Stimulated activated CD4-positive, alpha-beta T cell treated with anti-CD3 and anti-CD28 coated beads, Interleukin-12 subunit alpha, Interleukin-12 subunit beta, amount 100 ng/mL, for 4 hours (primary cell): ENCODE measurements around the gene UBXN7.
A peak's percentile ranks its signal among the peaks of the same experiment; 100 is the strongest.
"Not testable (repeated sequence)": the region's sequence is repeated elsewhere in the genome, so short reads cannot be mapped to it uniquely, and the experiment has no call there.

ENCODE experiments used
- DNase-seq: peaks from one replicate; pipeline ENCODE4 v3.0.0-alpha.2; 2020

Gene UBXN7, protein sequence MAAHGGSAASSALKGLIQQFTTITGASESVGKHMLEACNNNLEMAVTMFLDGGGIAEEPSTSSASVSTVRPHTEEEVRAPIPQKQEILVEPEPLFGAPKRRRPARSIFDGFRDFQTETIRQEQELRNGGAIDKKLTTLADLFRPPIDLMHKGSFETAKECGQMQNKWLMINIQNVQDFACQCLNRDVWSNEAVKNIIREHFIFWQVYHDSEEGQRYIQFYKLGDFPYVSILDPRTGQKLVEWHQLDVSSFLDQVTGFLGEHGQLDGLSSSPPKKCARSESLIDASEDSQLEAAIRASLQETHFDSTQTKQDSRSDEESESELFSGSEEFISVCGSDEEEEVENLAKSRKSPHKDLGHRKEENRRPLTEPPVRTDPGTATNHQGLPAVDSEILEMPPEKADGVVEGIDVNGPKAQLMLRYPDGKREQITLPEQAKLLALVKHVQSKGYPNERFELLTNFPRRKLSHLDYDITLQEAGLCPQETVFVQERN

GRCh38 chr3:196432137-196432879 lies at the start of gene UBXN7:
UBXN7 (minus strand) TSS chr3:196432427; CDS start chr3:196432399, 28 bp downstream.
- DNase-seq: peak; percentile 97

GRCh38 chr3:196477678-196478077 lies 45.5 kb upstream of the UBXN7 start:
- DNase-seq: no peak

- DNase-seq: no peak
Observed at GRCh38 chr3:196472286-196472685, 40.1 kb upstream of the UBXN7 start.

DNA sequence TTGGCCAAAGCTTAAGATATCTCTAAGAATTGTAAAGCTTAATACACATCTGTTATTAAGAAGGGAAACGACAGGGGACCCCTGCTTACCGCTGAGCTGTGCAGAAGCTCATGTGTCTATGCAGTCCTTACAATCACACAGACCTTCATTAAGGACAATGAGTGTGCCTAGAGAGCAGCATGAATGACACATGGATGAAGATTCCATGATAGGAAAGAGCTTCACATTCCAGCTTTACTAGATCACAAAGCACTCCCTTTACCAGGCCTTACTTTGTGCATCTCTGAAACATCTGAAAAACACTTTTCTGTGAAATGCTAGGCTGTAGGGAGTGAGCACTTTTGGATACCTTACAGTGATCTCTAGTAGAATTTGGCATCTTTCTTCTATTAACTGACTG lies 39.3 kb upstream of the UBXN7 start:
- no peak for DNase-seq

DNA sequence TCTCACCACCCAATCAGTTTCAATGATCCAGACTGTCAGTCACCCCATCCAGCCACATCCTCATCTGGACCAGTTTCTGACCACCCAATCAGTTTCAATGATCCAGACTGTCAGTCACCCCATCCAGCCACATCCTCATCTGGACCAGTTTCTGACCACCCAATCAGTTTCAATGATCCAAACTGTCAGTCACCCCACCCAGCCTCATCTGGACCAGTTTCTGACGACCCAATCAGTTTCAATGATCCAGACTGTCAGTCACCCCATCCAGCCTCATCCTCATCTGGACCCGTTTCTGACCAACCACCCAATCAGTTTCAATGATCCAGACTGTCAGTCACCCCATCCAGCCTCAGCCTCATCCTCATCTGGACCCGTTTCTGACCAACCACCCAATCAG lies 38.0 kb upstream of the UBXN7 start:
- DNase-seq: not testable (repeated sequence)

- no peak for DNase-seq
Observed at GRCh38 chr3:196463804-196464203, 31.6 kb upstream of the UBXN7 start.

DNA sequence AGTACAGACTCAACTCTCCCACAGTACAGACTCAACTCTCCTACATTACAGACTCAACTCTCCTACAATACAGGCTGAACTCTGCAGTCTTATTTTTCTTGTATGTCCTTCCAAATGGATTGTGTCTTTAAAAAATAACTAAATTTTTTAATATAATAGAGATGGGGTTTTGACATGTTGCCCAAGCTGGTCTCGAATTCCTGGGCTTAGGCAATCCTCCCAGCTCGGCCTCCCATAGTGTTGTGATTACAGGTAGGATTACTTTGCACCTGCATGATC lies 31.2 kb upstream of the UBXN7 start:
- no peak for DNase-seq

DNA sequence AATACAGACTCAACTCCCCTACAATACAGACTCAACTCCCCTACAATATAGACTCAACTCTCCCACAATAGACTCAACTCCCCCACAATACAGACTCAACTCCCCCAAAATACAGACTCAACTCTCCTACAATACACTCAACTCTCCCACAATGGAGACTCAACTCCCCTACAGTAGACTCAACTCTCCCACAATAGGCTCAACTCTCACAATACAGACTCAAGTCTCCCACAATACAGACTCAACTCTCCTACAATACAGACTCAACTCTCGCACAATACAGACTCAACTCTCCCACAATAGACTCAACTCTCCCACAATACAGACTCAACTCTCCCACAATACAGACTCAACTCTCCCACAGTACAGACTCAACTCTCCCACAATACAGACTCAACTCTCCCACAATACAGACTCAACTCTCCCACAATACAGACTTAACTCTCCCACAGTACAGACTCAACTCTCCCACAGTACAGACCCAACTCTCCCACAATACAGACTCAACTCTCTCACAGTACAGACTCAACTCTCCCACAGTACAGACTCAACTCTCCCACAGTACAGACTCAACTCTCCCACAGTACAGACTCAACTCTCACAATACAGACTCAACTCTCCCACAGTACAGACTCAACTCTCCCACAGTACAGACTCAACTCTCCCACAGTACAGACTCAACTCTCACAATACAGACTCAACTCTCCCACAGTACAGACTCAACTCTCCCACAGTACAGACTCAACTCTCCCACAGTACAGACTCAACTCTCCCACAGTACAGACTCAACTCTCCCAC lies 30.7 kb upstream of the UBXN7 start:
- not testable (repeated sequence) for DNase-seq

- no peak for DNase-seq
Observed at GRCh38 chr3:196458063-196458462, 25.8 kb upstream of the UBXN7 start.

GRCh38 chr3:196457470-196457869 lies 25.2 kb upstream of the UBXN7 start:
- DNase-seq: not testable (repeated sequence)

DNA sequence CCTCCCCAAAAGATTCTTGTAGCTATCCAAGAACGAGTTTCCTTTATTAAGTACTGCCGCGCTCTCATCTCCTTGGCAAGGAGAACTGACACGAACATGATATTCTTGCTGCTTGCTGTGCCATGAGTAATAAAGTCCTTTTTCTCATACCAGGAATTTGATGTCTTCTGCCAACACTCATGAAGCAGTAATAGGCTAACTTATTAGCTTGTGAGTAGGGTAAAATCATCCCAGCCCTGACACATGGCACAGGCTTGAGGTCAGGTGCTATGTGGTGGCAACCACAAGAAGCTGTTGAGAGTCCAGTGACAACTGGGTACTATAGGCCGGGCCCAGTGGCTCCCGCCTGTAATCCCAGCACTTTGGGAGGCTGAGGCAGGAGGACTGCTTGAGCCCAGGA lies 22.7 kb upstream of the UBXN7 start:
- no peak for DNase-seq

GRCh38 chr3:196445391-196445790 lies 13.2 kb upstream of the UBXN7 start:
- not testable (repeated sequence) for DNase-seq

- no peak for DNase-seq
Observed at GRCh38 chr3:196444500-196444894, 12.3 kb upstream of the UBXN7 start.

- DNase-seq: no peak
Observed at GRCh38 chr3:196440696-196441095, 8.5 kb upstream of the UBXN7 start.

- no peak for DNase-seq
Observed at GRCh38 chr3:196440041-196440537, 7.9 kb upstream of the UBXN7 start.

DNA sequence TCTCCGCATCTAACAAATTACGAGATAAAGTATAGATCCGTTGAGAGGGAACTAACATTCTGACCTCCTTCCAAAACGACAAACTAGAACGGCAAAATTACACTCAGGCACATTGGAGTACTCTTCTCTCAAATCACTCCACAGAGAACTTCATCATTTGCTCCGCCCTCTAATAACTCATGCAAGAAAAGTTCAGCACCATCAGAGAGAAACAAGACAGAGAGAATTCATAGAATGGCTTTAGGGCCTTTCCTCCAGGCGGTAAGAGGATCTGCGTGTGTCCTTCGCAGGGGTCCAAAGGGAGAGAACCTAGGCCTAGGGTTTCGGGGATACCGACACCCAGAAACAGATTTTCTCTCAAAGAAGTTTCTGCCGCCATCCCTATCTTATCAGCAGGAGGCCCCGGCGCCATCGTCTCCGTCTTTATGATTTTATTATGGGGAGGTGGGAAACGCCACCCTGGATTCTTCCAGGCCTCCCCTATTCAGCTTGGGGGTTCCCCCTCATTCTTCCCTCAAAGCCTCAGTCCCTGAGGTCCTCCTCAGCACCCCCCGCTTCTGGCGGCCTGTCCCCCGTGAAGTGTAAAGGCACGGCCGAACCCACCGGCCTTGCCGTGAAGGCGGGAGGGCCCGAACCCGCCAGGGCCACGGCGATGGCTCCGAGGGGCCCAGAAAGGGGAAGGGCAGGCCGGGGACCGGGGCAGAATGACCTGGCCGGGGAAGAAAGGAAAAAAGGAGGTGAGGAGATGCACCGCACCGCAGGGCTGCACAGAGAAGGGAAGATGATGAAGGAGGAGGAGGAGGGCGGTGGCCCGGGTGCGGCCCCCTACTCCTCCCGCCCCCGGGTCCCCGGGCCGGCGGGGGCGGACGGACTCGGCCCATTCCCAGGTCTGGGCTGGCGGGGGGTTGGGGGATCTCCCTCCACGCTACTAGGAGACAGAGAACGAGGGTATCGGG lies 768 bp downstream of the UBXN7 start:
- DNase-seq: no peak

DNA sequence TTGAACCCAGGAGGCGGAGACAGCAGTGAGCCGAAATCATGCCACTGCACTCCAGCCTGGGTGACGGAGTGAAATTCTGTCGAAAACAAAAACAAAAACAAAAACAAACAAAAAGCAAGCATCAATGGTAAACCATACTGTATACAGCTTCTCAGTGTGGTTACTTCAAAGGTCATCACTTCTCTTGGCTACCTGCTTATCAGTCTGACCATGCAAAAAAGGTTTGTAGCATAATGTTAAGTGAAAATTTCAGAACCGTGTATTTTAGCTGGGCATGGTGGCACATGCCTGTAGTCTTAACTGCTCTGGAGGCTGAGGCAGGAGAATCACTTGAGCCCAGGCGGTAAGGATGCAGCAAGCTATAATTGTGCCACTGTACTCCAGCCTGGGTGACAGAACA lies 4.2 kb downstream of the UBXN7 start:
- no peak for DNase-seq

- DNase-seq: not testable (repeated sequence)
Observed at GRCh38 chr3:196424421-196424820, 7.8 kb downstream of the UBXN7 start.

DNA sequence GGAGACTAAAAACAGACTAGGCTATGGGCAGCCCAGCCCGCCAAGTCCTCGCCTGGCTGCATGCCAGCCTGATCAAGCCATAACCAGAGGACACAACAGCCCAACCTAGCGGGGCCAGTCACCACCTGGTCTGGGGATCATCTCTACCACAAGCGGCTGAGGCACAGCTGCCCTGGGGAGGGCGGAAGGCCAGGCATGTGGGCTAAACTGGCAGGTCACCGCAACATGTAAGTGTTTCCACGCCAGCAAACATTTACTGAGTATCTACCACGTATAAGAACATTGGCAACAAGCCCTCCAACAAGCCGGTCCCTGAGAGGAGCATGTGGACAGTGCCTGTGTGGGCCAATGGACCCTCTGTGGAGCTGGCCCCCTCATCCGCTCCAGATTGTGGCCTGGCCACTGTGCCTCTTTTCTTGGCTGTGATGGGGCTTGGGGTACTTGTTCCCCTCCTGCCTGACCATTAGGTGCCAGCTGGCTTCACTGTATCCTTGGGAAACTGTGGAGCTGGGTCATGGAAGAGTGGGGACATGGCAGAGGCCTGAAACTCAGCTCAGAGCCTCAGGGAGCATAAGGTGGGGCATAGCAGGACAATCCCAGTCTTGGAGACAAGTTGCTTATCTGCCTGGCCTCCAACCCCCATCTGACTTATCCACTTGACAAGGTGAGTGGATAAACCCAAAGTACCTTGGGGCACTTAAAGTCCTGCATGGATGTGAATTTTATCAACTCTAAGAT lies 9.0 kb downstream of the UBXN7 start:
- DNase-seq: no peak

GRCh38 chr3:196421668-196422067 lies 10.6 kb downstream of the UBXN7 start:
- not testable (repeated sequence) for DNase-seq

- DNase-seq: no peak
Observed at GRCh38 chr3:196419386-196419785, 12.8 kb downstream of the UBXN7 start.
